Mammary epithelial cell (primary cell): ENCODE data around the gene PLEKHF1.

Experiments used
- CTCF ChIP-seq, 2 donors: IDR thresholded peaks in 1 of 2; conservative IDR thresholded peaks in 1 of 2; 2 replicates each; pipeline ENCODE4 v1.5.1; 2011 to 2012; ENCODE audit warnings: inconsistent platforms in 2 of 2, low read length in 2 of 2, mild to moderate bottlenecking in 2 of 2, control low read depth in 1 of 2, low read depth in 1 of 2; ENCODE audit not compliant: insufficient read depth in 1 of 2; ENCODE audit errors: extremely low read depth in 1 of 2
- EZH2 ChIP-seq: IDR thresholded peaks from 2 replicates; pipeline ENCODE4 v1.6.1; 2012; ENCODE audit warnings: low read length, inconsistent platforms, borderline replicate concordance

GRCh38 chr19:29699861-29700260, 34.6 kb downstream of the PLEKHF1 start:
- no peak for TF ChIP-seq EZH2
- TF ChIP-seq CTCF (conservative IDR thresholded peaks at IDR 0.05 in 1 of 2, IDR thresholded peaks at IDR 0.05 in 1 of 2; ENCODE audit: extremely low read depth in 1 of 2, insufficient read depth in 1 of 2, low read depth in 1 of 2, low read length in 2 of 2): no peak
